GM23338 (cell line): ENCODE results near the gene XPR1. TPM values are rescaled to one million over a fixed set of nuclear protein-coding genes. Genes with fewer than 3 reads are reported as not detected.

Source experiments
- ATAC-seq: fragments of 200-7000 bp; cut with Tn5 transposase; 3 replicates; pipeline ENCODE4 v1.9.1; 2020
- DNase-seq: peaks from one replicate; pipeline ENCODE4 v3.0.0-alpha.2; 2015; ENCODE audit warnings: low spot score
- H2AFZ ChIP-seq: fragments of 200-600 bp; sonication (generic); 2 replicates; pipeline ENCODE4 v1.8.0; 2016; ENCODE audit warnings: antibody characterized with exemption, mild to moderate bottlenecking, moderate library complexity
- H3F3A ChIP-seq: fragments of 200-600 bp; sonication (generic); replicated peaks from 2 replicates; pipeline ENCODE4 v1.8.0; 2017; ENCODE audit warnings: antibody characterized with exemption, mixed run types, low read depth
- H3K27ac ChIP-seq: fragments of 200-600 bp; sonication (generic); 2 replicates; pipeline ENCODE4 v1.6.1; 2016; ENCODE audit warnings: low read depth
- H3K27me3 ChIP-seq: fragments of 200-600 bp; sonication (generic); 2 replicates; pipeline ENCODE4 v1.8.0; 2016; ENCODE audit warnings: mild to moderate bottlenecking, mixed run types, moderate library complexity; ENCODE audit not compliant: insufficient read depth
- H3K36me3 ChIP-seq: fragments of 200-600 bp; sonication (generic); 2 replicates; pipeline ENCODE4 v1.8.0; 2016; ENCODE audit warnings: mild to moderate bottlenecking; ENCODE audit not compliant: insufficient read depth
- H3K4me1 ChIP-seq: fragments of 200-600 bp; sonication (generic); 2 replicates; pipeline ENCODE4 v1.8.0; 2016; ENCODE audit warnings: mild to moderate bottlenecking, moderate library complexity; ENCODE audit not compliant: insufficient read depth
- H3K4me2 ChIP-seq: fragments of 200-600 bp; sonication (generic); 2 replicates; pipeline ENCODE4 v1.7.1; 2017; ENCODE audit warnings: mixed run types
- H3K4me3 ChIP-seq: fragments of 200-600 bp; sonication (generic); 2 replicates; pipeline ENCODE4 v1.6.1; 2016; ENCODE audit warnings: mixed run types
- H3K79me2 ChIP-seq: fragments of 200-600 bp; sonication (generic); replicated peaks from 2 replicates; pipeline ENCODE4 v1.8.0; 2017; ENCODE audit warnings: mild to moderate bottlenecking; ENCODE audit not compliant: insufficient read depth
- H3K9me2 ChIP-seq: fragments of 200-600 bp; sonication (generic); 2 replicates; pipeline ENCODE4 v1.8.0; 2017; ENCODE audit not compliant: insufficient read depth
- H4K20me1 ChIP-seq: fragments of 200-600 bp; sonication (generic); replicated peaks from 2 replicates; pipeline ENCODE4 v1.8.0; 2017; ENCODE audit warnings: mild to moderate bottlenecking; ENCODE audit not compliant: insufficient read depth
- H3K27ac Mint-ChIP-seq: 2 replicates; pipeline ENCODE4 v1.8.0; 2020; ENCODE audit warnings: inconsistent platforms, mild to moderate bottlenecking, moderate library complexity, mixed read lengths
- H3K27me3 Mint-ChIP-seq: 3 replicates; pipeline ENCODE4 v1.8.0; 2022; ENCODE audit warnings: low read depth, mild to moderate bottlenecking, moderate library complexity, mixed read lengths, inconsistent platforms; ENCODE audit not compliant: insufficient read depth, poor library complexity
- H3K36me3 Mint-ChIP-seq: 3 replicates; pipeline ENCODE4 v1.8.0; 2021; ENCODE audit warnings: low read depth, mild to moderate bottlenecking, inconsistent platforms, moderate library complexity, mixed read lengths
- H3K4me1 Mint-ChIP-seq: 3 replicates; pipeline ENCODE4 v1.8.0; 2020; ENCODE audit warnings: mild to moderate bottlenecking, inconsistent platforms, mixed read lengths
- H3K4me3 Mint-ChIP-seq: 3 replicates; pipeline ENCODE4 v1.8.0; 2021; ENCODE audit warnings: moderate library complexity, mild to moderate bottlenecking, inconsistent platforms, mixed read lengths
- H3K9me3 Mint-ChIP-seq: 3 replicates; pipeline ENCODE4 v1.8.0; 2020; ENCODE audit warnings: moderate library complexity, mild to moderate bottlenecking, inconsistent platforms, mixed read lengths
- CREB1 ChIP-seq: fragments of 250-450 bp; sonication (Bioruptor Pico); IDR thresholded peaks from 2 replicates; pipeline ENCODE4 v1.5.0; 2020; ENCODE audit warnings: low read depth, mild to moderate bottlenecking, moderate library complexity
- EZH2 ChIP-seq: fragments of 200-600 bp; sonication (generic); IDR thresholded peaks from one replicate; pipeline ENCODE4 v1.8.0; 2017; ENCODE audit warnings: antibody characterized with exemption, mild to moderate bottlenecking, low read depth; ENCODE audit not compliant: unreplicated experiment
- EZH2phosphoT487 ChIP-seq: fragments of 200-600 bp; sonication (generic); IDR thresholded peaks from one replicate; pipeline ENCODE4 v1.8.1; 2018; ENCODE audit warnings: antibody characterized with exemption; ENCODE audit not compliant: unreplicated experiment
- JUNB ChIP-seq: IDR thresholded peaks from one replicate; pipeline ENCODE4 v1.6.1; 2016; ENCODE audit warnings: antibody characterized with exemption; ENCODE audit not compliant: unreplicated experiment
- NANOG ChIP-seq: IDR thresholded peaks from 2 replicates; pipeline ENCODE4 v1.6.1; 2016; ENCODE audit warnings: antibody characterized with exemption, borderline replicate concordance
- POLR2AphosphoS5 ChIP-seq: IDR thresholded peaks from 2 replicates; pipeline ENCODE4 v1.6.1; 2016; ENCODE audit warnings: antibody characterized with exemption, low read depth
- STAT1 ChIP-seq: IDR thresholded peaks from one replicate; pipeline ENCODE4 v1.6.1; 2016; ENCODE audit warnings: antibody characterized with exemption; ENCODE audit not compliant: unreplicated experiment
- ZNF114 ChIP-seq: fragments of 250-450 bp; sonication (Bioruptor Pico); IDR thresholded peaks from 2 replicates; pipeline ENCODE4 v1.5.0; 2020; ENCODE audit warnings: mild to moderate bottlenecking, moderate library complexity
- ZNF331 ChIP-seq: fragments of 250-450 bp; sonication (Bioruptor Pico); IDR thresholded peaks from 2 replicates; pipeline ENCODE4 v1.5.0; 2020; ENCODE audit warnings: low read depth, mild to moderate bottlenecking, moderate library complexity
- polyA plus RNA-seq: library from polyadenylated mRNA; unstranded; fragments of >200 nt; fragmentation: Nextera tagmentation; extraction: Ambion mirVana; gene quantifications from 2 replicates; pipeline ENCODE4 v1.2.1, GENCODE V29; 2016
- total RNA-seq: library from RNA; depleted of rRNA; stranded (reverse); fragments of >200 nt; shearing (Covaris generic); gene quantifications from 2 replicates; pipeline ENCODE4 v1.2.3, GENCODE V29; 2014
- TF ChIP-seq, protein P1 (sequence below): IDR thresholded peaks from 2 replicates; pipeline ENCODE4 v1.6.1; 2016; ENCODE audit warnings: antibody characterized with exemption
- TF ChIP-seq, protein P2 (sequence below), 2 experiments: fragments of 200-600 bp in 1 of 2; sonication (generic) in 1 of 2; conservative IDR thresholded peaks; 2 replicates each; pipeline versions ENCODE4 v1.5.1 to v1.6.1; 2016 to 2017; ENCODE audit warnings: antibody characterized with exemption in 2 of 2, low read depth in 2 of 2, mild to moderate bottlenecking in 2 of 2, moderate library complexity in 1 of 2
- TF ChIP-seq, protein P3 (sequence below): IDR thresholded peaks from one replicate; pipeline ENCODE4 v1.6.1; 2018; ENCODE audit warnings: antibody characterized with exemption; ENCODE audit not compliant: unreplicated experiment
- TF ChIP-seq, protein P4 (sequence below): fragments of 250-450 bp; sonication (Bioruptor Pico); IDR thresholded peaks from 2 replicates; pipeline ENCODE4 v1.5.0; 2020; ENCODE audit warnings: mild to moderate bottlenecking, moderate library complexity

XPR1 gene
- total and polyA plus RNA-seq, 2 experiments from 2014 or later: 9.3 to 38.1 TPM

DNA sequence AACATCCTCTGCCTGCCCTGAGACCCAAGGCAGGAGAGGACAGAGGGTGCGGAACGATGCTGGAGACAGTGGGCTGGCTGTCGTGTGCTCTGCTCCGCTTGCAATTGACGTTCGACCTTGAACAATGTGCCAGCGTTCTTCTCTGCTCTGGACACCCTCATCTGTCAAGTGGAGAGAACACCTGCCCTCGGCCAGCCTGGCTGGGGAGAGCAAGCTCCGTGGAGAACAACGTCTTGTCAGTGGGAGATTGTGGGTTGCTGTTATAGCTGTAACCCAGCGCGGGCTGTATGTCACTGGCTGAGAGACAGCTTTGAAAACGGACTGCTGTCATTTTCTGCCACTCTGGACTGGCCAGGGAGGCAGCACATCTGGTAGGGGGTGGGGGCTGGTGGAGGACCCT lies 295.5 kb downstream of the XPR1 start:
- Mint-ChIP-seq H3K27ac (no peak overlapping the region), H3K27me3 (peaks cover 6% of the 10 kb centered on the region), H3K9me3 (no peaks in the 10 kb centered on the region; the same call in 2 of the 3 replicates), H3K4me3 (no peak overlapping the region), H3K4me1 (peaks cover 59% of the 10 kb centered on the region), H3K36me3 (no peaks in the 10 kb centered on the region)
- no peak for ATAC-seq
- Histone ChIP-seq H3K27me3 (no peaks in the 10 kb centered on the region), H3K36me3 (no peaks in the 10 kb centered on the region), H3K4me2 (no peak overlapping the region), H2AFZ (no peak overlapping the region), H3K9me2 (peaks cover 6% of the 10 kb centered on the region; the same call in 1 of the 2 replicates), H4K20me1 (no peaks in the 10 kb centered on the region), H3K4me3 (no peak overlapping the region), H3K4me1 (peaks cover 34% of the 10 kb centered on the region), H3K27ac (no peak overlapping the region), H3K79me2 (no peaks in the 10 kb centered on the region), H3F3A (no peaks in the 10 kb centered on the region)
- DNase-seq: no peak
- TF ChIP-seq POLR2AphosphoS5 (no peak), EZH2 (no peak), NANOG (no peak), ZNF331 (no peak), ZNF114 (CRISPR knock-in tag) (no peak), JUNB (no peak), CREB1 (CRISPR knock-in tag) (no peak), STAT1 (no peak), EZH2phosphoT487 (no peak)
- TF ChIP-seq, protein P1, sequence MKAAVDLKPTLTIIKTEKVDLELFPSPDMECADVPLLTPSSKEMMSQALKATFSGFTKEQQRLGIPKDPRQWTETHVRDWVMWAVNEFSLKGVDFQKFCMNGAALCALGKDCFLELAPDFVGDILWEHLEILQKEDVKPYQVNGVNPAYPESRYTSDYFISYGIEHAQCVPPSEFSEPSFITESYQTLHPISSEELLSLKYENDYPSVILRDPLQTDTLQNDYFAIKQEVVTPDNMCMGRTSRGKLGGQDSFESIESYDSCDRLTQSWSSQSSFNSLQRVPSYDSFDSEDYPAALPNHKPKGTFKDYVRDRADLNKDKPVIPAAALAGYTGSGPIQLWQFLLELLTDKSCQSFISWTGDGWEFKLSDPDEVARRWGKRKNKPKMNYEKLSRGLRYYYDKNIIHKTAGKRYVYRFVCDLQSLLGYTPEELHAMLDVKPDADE: no peak
- TF ChIP-seq, protein P2, sequence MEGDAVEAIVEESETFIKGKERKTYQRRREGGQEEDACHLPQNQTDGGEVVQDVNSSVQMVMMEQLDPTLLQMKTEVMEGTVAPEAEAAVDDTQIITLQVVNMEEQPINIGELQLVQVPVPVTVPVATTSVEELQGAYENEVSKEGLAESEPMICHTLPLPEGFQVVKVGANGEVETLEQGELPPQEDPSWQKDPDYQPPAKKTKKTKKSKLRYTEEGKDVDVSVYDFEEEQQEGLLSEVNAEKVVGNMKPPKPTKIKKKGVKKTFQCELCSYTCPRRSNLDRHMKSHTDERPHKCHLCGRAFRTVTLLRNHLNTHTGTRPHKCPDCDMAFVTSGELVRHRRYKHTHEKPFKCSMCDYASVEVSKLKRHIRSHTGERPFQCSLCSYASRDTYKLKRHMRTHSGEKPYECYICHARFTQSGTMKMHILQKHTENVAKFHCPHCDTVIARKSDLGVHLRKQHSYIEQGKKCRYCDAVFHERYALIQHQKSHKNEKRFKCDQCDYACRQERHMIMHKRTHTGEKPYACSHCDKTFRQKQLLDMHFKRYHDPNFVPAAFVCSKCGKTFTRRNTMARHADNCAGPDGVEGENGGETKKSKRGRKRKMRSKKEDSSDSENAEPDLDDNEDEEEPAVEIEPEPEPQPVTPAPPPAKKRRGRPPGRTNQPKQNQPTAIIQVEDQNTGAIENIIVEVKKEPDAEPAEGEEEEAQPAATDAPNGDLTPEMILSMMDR (conservative IDR thresholded peaks at IDR 0.05; ENCODE audit: low read depth in 2 of 2): no peak
- TF ChIP-seq, protein P3, sequence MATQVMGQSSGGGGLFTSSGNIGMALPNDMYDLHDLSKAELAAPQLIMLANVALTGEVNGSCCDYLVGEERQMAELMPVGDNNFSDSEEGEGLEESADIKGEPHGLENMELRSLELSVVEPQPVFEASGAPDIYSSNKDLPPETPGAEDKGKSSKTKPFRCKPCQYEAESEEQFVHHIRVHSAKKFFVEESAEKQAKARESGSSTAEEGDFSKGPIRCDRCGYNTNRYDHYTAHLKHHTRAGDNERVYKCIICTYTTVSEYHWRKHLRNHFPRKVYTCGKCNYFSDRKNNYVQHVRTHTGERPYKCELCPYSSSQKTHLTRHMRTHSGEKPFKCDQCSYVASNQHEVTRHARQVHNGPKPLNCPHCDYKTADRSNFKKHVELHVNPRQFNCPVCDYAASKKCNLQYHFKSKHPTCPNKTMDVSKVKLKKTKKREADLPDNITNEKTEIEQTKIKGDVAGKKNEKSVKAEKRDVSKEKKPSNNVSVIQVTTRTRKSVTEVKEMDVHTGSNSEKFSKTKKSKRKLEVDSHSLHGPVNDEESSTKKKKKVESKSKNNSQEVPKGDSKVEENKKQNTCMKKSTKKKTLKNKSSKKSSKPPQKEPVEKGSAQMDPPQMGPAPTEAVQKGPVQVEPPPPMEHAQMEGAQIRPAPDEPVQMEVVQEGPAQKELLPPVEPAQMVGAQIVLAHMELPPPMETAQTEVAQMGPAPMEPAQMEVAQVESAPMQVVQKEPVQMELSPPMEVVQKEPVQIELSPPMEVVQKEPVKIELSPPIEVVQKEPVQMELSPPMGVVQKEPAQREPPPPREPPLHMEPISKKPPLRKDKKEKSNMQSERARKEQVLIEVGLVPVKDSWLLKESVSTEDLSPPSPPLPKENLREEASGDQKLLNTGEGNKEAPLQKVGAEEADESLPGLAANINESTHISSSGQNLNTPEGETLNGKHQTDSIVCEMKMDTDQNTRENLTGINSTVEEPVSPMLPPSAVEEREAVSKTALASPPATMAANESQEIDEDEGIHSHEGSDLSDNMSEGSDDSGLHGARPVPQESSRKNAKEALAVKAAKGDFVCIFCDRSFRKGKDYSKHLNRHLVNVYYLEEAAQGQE: no peak
- TF ChIP-seq, protein P4, sequence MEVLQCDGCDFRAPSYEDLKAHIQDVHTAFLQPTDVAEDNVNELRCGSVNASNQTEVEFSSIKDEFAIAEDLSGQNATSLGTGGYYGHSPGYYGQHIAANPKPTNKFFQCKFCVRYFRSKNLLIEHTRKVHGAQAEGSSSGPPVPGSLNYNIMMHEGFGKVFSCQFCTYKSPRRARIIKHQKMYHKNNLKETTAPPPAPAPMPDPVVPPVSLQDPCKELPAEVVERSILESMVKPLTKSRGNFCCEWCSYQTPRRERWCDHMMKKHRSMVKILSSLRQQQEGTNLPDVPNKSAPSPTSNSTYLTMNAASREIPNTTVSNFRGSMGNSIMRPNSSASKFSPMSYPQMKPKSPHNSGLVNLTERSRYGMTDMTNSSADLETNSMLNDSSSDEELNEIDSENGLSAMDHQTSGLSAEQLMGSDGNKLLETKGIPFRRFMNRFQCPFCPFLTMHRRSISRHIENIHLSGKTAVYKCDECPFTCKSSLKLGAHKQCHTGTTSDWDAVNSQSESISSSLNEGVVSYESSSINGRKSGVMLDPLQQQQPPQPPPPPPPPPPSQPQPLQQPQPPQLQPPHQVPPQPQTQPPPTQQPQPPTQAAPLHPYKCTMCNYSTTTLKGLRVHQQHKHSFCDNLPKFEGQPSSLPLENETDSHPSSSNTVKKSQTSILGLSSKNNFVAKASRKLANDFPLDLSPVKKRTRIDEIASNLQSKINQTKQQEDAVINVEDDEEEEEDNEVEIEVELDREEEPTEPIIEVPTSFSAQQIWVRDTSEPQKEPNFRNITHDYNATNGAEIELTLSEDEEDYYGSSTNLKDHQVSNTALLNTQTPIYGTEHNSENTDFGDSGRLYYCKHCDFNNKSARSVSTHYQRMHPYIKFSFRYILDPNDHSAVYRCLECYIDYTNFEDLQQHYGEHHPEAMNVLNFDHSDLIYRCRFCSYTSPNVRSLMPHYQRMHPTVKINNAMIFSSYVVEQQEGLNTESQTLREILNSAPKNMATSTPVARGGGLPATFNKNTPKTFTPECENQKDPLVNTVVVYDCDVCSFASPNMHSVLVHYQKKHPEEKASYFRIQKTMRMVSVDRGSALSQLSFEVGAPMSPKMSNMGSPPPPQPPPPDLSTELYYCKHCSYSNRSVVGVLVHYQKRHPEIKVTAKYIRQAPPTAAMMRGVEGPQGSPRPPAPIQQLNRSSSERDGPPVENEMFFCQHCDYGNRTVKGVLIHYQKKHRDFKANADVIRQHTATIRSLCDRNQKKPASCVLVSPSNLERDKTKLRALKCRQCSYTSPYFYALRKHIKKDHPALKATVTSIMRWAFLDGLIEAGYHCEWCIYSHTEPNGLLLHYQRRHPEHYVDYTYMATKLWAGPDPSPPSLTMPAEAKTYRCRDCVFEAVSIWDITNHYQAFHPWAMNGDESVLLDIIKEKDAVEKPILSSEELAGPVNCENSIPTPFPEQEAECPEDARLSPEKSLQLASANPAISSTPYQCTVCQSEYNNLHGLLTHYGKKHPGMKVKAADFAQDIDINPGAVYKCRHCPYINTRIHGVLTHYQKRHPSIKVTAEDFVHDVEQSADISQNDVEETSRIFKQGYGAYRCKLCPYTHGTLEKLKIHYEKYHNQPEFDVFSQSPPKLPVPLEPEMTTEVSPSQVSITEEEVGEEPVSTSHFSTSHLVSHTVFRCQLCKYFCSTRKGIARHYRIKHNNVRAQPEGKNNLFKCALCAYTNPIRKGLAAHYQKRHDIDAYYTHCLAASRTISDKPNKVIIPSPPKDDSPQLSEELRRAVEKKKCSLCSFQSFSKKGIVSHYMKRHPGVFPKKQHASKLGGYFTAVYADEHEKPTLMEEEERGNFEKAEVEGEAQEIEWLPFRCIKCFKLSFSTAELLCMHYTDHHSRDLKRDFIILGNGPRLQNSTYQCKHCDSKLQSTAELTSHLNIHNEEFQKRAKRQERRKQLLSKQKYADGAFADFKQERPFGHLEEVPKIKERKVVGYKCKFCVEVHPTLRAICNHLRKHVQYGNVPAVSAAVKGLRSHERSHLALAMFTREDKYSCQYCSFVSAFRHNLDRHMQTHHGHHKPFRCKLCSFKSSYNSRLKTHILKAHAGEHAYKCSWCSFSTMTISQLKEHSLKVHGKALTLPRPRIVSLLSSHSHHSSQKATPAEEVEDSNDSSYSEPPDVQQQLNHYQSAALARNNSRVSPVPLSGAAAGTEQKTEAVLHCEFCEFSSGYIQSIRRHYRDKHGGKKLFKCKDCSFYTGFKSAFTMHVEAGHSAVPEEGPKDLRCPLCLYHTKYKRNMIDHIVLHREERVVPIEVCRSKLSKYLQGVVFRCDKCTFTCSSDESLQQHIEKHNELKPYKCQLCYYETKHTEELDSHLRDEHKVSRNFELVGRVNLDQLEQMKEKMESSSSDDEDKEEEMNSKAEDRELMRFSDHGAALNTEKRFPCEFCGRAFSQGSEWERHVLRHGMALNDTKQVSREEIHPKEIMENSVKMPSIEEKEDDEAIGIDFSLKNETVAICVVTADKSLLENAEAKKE: no peak
